Mucosa of descending colon (tissue), 3 donors: ENCODE results near the gene TYROBP. TPM values are rescaled to one million over a fixed set of nuclear protein-coding genes. Genes with fewer than 3 reads are reported as not detected.

Source experiments
- ATAC-seq: fragments of 200-7000 bp; cut with Tn5 transposase; one replicate; pipeline ENCODE4 v1.9.1; 2020; ENCODE audit warnings: mild to moderate bottlenecking, moderate library complexity
- DNase-seq, 3 donors: peaks; one replicate each; pipeline ENCODE4 v3.0.0-alpha.2; 2020
- H3K36me3 ChIP-seq: fragments of 200-600 bp; one replicate; pipeline ENCODE4 v1.8.0; 2021; ENCODE audit warnings: low read depth, mild to moderate bottlenecking
- H3K4me1 ChIP-seq: fragments of 200-600 bp; one replicate; pipeline ENCODE4 v1.8.0; 2021; ENCODE audit warnings: low read depth, mild to moderate bottlenecking
- H3K4me3 ChIP-seq: fragments of 200-600 bp; one replicate; pipeline ENCODE4 v1.8.0; 2021; ENCODE audit warnings: mild to moderate bottlenecking
- H3K9me3 ChIP-seq: fragments of 200-600 bp; one replicate; pipeline ENCODE4 v1.8.0; 2021; ENCODE audit warnings: mild to moderate bottlenecking
- CTCF ChIP-seq: fragments of 200-600 bp; IDR thresholded peaks from one replicate; pipeline ENCODE4 v1.8.0; 2022; ENCODE audit warnings: antibody characterized with exemption, mild to moderate bottlenecking
- intact Hi-C, 2 donors: fragments of 100-400 bp; cut with DNase I in 1 of 2; cut with micrococcal nuclease in 1 of 2; formaldehyde crosslinking; loops; one replicate each; pipeline versions ENCODE4 v1.11.0 to v1.11.1; 2022; cut with DNase I, micrococcal nuclease
- total RNA-seq, 3 donors: library from RNA; stranded (reverse); fragmentation: NEBNext Ultra II Directional in 2 of 3; extraction: Animal tissue kit (Norgen Biotek cat#: 25700) in 2 of 3; gene quantifications; one replicate each; pipeline versions ENCODE4 v1.2.1 to v1.2.4, GENCODE V29; 2021 to 2023
- donor health status: DM: no; HTN: no; CAD: no; lungs with moderate emphysema.
- donor health status: DM: no; HTN: no; CAD: no.
- donor health status: DM: no; HTN: yes; CAD: no.

The TYROBP gene
- total RNA-seq, 3 donors from 2014 or later = 15.7 to 50.2 (median 45.0) TPM

- Histone ChIP-seq H3K9me3 (no peaks in the 10 kb centered on the region), H3K36me3 (no peaks in the 10 kb centered on the region), H3K4me3 (peak within 1 kb of the TSS; percentile 40), H3K4me1 (peaks cover 32% of the 10 kb centered on the region)
- ATAC-seq = peak; percentile 54
- no peak for TF ChIP-seq CTCF
- DNase-seq = peak; percentile 74 to 83 (median 83)
- intact Hi-C loops = loop anchor here in 1 of 2 donors (10.0 kb wide), 2 partner anchors 51 to 241 kb away; no protein-coding TSS in a partner anchor
Measured at GRCh38 chr19:35935911-35936737, 28.0 kb upstream of the TYROBP start, which contains the start of gene LRFN3. LRFN3 (plus strand) TSS chr19:35936374; CDS start chr19:35939426, 3,052 bp downstream.

- DNase-seq (peak in 1 of 3 donors; percentile 14), ATAC-seq (no peak)
- intact Hi-C loops = loop anchor here (5.0 to 10.0 kb wide), 4 partner anchors 35 to 238 kb away; no protein-coding TSS in a partner anchor
- Histone ChIP-seq H3K36me3 (no peaks in the 10 kb centered on the region), H3K4me1 (peaks cover 26% of the 10 kb centered on the region), H3K9me3 (no peaks in the 10 kb centered on the region), H3K4me3 (no peak overlapping the region)
- TF ChIP-seq CTCF = no peak
Measured at GRCh38 chr19:35932291-35932936, 24.3 kb upstream of the TYROBP start.

- H3K4me1 ChIP-seq = peaks cover 20% of the 10 kb centered on the region
- no peak for TF ChIP-seq CTCF
- H3K36me3 ChIP-seq = no peaks in the 10 kb centered on the region
- ATAC-seq (no peak), DNase-seq (no peak)
- no peaks in the 10 kb centered on the region for H3K9me3 ChIP-seq
- intact Hi-C loops = loop anchor here (5.0 to 10.0 kb wide), 4 partner anchors 35 to 237 kb away; no protein-coding TSS in a partner anchor
- H3K4me3 ChIP-seq = no peak overlapping the region
Measured at GRCh38 chr19:35931874-35932202, 23.7 kb upstream of the TYROBP start.

- H3K4me3 ChIP-seq = no peak overlapping the region
- ATAC-seq (peak; percentile 98), DNase-seq (peak; percentile 99 to 100 (median 99))
- peaks cover 17% of the 10 kb centered on the region for H3K4me1 ChIP-seq
- no peaks in the 10 kb centered on the region for H3K36me3 ChIP-seq
- peak; percentile 71 for TF ChIP-seq CTCF
- intact Hi-C loops = loop anchor here (5.0 to 10.0 kb wide), 4 partner anchors 34 to 237 kb away; no protein-coding TSS in a partner anchor
- H3K9me3 ChIP-seq = no peaks in the 10 kb centered on the region
Measured at GRCh38 chr19:35931161-35931873, 23.2 kb upstream of the TYROBP start.

- intact Hi-C loops = loop anchor here (5.0 to 10.0 kb wide), 4 partner anchors 33 to 235 kb away; no protein-coding TSS in a partner anchor
- H3K36me3 ChIP-seq = no peaks in the 10 kb centered on the region
- no peak overlapping the region for H3K4me3 ChIP-seq
- no peaks in the 10 kb centered on the region for H3K9me3 ChIP-seq
- DNase-seq (no peak), ATAC-seq (no peak)
- no peak for TF ChIP-seq CTCF
- peaks cover 7% of the 10 kb centered on the region for H3K4me1 ChIP-seq
Measured at GRCh38 chr19:35929876-35930275, 21.8 kb upstream of the TYROBP start.
